ENCODE measurements around the gene RAPGEF6.

RAPGEF6 gene

DNA sequence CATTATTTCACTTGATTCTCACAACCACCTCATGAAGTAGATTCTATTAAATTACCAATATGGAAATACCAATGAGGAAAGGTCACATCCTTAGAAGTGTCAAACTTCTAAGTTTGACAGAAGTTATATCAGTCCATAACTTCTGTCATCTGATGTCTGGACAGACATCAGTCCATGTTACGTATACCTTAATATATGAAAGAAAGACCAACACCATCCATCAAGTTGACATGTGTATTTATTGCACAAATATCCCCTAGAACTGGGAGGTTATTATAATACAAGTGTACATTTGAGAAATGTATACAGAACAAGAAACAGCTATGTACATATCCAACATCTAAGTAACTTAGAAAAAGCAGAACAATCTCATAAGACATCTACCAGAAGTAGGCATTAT is 6.5 kb upstream of the RAPGEF6 start:
- ATAC-seq: no peak
- TF ChIP-seq TCF4 (CRISPR knock-in tag; IDR thresholded peaks at IDR 0.05; ENCODE audit: borderline replicate concordance): no peak

DNA sequence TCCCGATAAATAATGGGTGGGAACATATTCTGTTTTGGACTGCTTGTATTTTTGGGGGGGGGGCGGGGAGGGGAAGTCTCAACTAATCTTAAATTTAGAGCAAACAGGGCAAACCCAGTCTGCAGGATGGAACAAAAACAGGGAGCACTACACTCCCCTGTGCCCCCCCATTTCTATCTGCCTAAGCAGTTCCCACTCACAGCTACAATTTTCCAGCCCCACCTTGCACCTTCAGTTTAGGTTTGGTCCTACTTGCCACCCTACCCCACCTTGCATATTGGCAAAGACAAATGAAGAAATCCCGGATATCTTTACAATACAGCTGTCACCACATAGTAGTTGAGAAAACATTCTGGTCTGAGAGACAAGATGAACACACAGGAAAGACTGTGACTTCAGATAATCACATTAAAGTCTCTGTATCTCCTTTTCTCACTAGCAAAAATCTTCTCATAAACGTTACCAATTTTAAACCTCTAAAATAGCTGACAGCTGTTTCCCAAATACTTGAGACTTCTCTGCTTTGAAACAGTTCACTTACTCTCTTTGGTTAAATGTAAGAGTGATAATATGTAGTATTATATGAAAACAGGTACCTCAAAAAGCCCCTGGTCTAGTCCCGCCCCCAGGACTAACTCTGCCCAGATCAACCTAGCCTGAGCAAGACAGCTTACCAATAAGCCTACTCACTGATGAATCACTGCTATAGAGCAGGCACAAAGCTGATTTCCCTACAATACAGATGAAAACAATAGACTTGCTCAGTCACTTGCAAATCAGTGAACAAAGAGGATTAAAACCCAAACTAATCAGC is 5.2 kb upstream of the RAPGEF6 start:
- no peak for TF ChIP-seq ESRRG (CRISPR knock-in tag; IDR thresholded peaks at IDR 0.05)
- TF ChIP-seq ZNF8 (CRISPR knock-in tag; IDR thresholded peaks at IDR 0.05): no peak
- TF ChIP-seq RARB (CRISPR knock-in tag; IDR thresholded peaks at IDR 0.05): no peak
- no peak for TF ChIP-seq ZNF565 (CRISPR knock-in tag; conservative IDR thresholded peaks at IDR 0.05; ENCODE audit: low read depth)
- no peak for TF ChIP-seq ZNF70 (CRISPR knock-in tag; IDR thresholded peaks at IDR 0.05)
- TF ChIP-seq, protein P1, sequence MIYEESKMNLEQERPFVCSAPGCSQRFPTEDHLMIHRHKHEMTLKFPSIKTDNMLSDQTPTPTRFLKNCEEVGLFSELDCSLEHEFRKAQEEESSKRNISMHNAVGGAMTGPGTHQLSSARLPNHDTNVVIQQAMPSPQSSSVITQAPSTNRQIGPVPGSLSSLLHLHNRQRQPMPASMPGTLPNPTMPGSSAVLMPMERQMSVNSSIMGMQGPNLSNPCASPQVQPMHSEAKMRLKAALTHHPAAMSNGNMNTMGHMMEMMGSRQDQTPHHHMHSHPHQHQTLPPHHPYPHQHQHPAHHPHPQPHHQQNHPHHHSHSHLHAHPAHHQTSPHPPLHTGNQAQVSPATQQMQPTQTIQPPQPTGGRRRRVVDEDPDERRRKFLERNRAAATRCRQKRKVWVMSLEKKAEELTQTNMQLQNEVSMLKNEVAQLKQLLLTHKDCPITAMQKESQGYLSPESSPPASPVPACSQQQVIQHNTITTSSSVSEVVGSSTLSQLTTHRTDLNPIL (CRISPR knock-in tag; IDR thresholded peaks at IDR 0.05; ENCODE audit: low read depth): no peak
- TF ChIP-seq ZC3H10 (CRISPR knock-in tag; IDR thresholded peaks at IDR 0.05): no peak
- TF ChIP-seq, protein P2, sequence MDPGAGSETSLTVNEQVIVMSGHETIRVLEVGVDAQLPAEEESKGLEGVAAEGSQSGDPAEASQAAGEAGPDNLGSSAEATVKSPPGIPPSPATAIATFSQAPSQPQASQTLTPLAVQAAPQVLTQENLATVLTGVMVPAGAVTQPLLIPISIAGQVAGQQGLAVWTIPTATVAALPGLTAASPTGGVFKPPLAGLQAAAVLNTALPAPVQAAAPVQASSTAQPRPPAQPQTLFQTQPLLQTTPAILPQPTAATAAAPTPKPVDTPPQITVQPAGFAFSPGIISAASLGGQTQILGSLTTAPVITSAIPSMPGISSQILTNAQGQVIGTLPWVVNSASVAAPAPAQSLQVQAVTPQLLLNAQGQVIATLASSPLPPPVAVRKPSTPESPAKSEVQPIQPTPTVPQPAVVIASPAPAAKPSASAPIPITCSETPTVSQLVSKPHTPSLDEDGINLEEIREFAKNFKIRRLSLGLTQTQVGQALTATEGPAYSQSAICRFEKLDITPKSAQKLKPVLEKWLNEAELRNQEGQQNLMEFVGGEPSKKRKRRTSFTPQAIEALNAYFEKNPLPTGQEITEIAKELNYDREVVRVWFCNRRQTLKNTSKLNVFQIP (CRISPR knock-in tag; IDR thresholded peaks at IDR 0.05; ENCODE audit: borderline replicate concordance, low read depth): no peak
- no peak for TF ChIP-seq ARNTL (CRISPR knock-in tag; IDR thresholded peaks at IDR 0.05; ENCODE audit: borderline replicate concordance, low read depth)
- no peak for ATAC-seq

DNA sequence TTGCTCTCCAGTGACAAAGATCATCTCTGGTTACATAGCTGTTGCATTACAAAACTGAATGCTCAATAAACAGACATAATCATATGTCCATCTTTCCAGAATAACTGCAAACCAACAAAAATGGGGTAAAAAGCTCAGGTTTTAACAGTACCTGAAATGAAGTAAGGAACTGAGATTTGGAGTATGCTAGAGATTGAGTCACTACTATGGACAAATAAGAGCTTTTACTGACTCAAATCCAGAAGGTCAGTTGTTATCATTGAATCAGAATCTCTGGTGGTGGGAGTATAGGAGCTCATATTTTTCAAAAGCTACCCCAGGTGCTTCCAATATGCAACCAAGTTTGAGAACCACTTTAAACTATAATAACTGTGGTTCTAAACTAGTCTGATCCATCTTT is 4.1 kb upstream of the RAPGEF6 start:
- no peak for ATAC-seq
- no peak for TF ChIP-seq ZFP3 (CRISPR knock-in tag; IDR thresholded peaks at IDR 0.05)
- TF ChIP-seq, protein P3, sequence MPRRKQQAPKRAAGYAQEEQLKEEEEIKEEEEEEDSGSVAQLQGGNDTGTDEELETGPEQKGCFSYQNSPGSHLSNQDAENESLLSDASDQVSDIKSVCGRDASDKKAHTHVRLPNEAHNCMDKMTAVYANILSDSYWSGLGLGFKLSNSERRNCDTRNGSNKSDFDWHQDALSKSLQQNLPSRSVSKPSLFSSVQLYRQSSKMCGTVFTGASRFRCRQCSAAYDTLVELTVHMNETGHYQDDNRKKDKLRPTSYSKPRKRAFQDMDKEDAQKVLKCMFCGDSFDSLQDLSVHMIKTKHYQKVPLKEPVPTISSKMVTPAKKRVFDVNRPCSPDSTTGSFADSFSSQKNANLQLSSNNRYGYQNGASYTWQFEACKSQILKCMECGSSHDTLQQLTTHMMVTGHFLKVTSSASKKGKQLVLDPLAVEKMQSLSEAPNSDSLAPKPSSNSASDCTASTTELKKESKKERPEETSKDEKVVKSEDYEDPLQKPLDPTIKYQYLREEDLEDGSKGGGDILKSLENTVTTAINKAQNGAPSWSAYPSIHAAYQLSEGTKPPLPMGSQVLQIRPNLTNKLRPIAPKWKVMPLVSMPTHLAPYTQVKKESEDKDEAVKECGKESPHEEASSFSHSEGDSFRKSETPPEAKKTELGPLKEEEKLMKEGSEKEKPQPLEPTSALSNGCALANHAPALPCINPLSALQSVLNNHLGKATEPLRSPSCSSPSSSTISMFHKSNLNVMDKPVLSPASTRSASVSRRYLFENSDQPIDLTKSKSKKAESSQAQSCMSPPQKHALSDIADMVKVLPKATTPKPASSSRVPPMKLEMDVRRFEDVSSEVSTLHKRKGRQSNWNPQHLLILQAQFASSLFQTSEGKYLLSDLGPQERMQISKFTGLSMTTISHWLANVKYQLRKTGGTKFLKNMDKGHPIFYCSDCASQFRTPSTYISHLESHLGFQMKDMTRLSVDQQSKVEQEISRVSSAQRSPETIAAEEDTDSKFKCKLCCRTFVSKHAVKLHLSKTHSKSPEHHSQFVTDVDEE (CRISPR knock-in tag; IDR thresholded peaks at IDR 0.05): no peak
- no peak for TF ChIP-seq PPARA (CRISPR knock-in tag; IDR thresholded peaks at IDR 0.05; ENCODE audit: borderline replicate concordance)
- TF ChIP-seq ESRRG (CRISPR knock-in tag; IDR thresholded peaks at IDR 0.05): no peak
- TF ChIP-seq, protein P1 (CRISPR knock-in tag; IDR thresholded peaks at IDR 0.05; ENCODE audit: low read depth): no peak
- no peak for TF ChIP-seq RARB (CRISPR knock-in tag; IDR thresholded peaks at IDR 0.05)
- TF ChIP-seq CSDC2 (CRISPR knock-in tag; IDR thresholded peaks at IDR 0.05): no peak
- TF ChIP-seq ZNF70 (CRISPR knock-in tag; IDR thresholded peaks at IDR 0.05): no peak
- TF ChIP-seq, protein P2 (CRISPR knock-in tag; IDR thresholded peaks at IDR 0.05; ENCODE audit: borderline replicate concordance, low read depth): no peak
- TF ChIP-seq SNAI2 (CRISPR knock-in tag; IDR thresholded peaks at IDR 0.05): no peak
- TF ChIP-seq, protein P4, sequence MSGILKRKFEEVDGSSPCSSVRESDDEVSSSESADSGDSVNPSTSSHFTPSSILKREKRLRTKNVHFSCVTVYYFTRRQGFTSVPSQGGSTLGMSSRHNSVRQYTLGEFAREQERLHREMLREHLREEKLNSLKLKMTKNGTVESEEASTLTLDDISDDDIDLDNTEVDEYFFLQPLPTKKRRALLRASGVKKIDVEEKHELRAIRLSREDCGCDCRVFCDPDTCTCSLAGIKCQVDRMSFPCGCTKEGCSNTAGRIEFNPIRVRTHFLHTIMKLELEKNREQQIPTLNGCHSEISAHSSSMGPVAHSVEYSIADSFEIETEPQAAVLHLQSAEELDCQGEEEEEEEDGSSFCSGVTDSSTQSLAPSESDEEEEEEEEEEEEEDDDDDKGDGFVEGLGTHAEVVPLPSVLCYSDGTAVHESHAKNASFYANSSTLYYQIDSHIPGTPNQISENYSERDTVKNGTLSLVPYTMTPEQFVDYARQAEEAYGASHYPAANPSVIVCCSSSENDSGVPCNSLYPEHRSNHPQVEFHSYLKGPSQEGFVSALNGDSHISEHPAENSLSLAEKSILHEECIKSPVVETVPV (CRISPR knock-in tag; IDR thresholded peaks at IDR 0.05): no peak
- no peak for TF ChIP-seq ISL1 (CRISPR knock-in tag; IDR thresholded peaks at IDR 0.05)
- no peak for TF ChIP-seq OSR1 (CRISPR knock-in tag; IDR thresholded peaks at IDR 0.05)
